ENCODE data around the gene MAGI1. TPM values are rescaled to one million over a fixed set of nuclear protein-coding genes. Genes with fewer than 3 reads are reported as not detected.

Gene MAGI1
- total RNA-seq, 1 experiment from 2014 or later: 38.6 TPM

DNA sequence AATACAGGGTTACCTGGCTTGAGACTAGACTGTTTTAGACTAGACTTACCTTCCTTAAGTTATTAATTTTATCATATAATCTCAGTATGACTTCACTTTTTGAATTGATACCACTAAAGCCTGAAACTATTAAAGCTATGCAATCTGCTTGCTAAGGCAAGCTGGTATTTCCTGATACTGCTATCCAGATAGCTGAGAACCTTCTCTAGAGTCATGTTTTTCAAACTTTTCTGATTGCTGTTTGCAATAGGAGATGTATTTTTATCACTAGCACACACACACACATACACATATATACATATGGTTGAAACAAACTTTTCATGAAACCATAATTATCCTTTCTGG, 9.3 kb upstream of the MAGI1 start:
- H3K36me3 ChIP-seq (ENCODE audit: control insufficient read depth in 1 of 2, insufficient read depth in 2 of 2, low read length in 2 of 2): no peaks in the 10 kb centered on the region
- H3K9me2 ChIP-seq (ENCODE audit: insufficient read depth): no peaks in the 10 kb centered on the region
- intact Hi-C loops (cut with micrococcal nuclease): no loop called here
- no peak overlapping the region for H3K4me2 ChIP-seq (ENCODE audit: low read length)
- H3K4me1 ChIP-seq (ENCODE audit: control insufficient read depth in 1 of 2, insufficient read depth in 2 of 2, low read length in 2 of 2): peaks cover 2 to 7% of the 10 kb centered on the region in 2 experiments; a peak in 2 of 4 replicates
- no peaks in the 10 kb centered on the region for H3K9me3 ChIP-seq (ENCODE audit: control insufficient read depth in 1 of 2, insufficient read depth in 1 of 2, low read depth in 1 of 2, low read length in 2 of 2)
- CTCF ChIA-PET: no interaction called here
- no TSS peak for BruUV-seq (replicated peaks)
- H3K27ac ChIP-seq (ENCODE audit: low read depth, low read length): no peak overlapping the region
- no peaks in the 10 kb centered on the region for H4K20me1 ChIP-seq (ENCODE audit: insufficient read depth)
- no peak overlapping the region for H3K9ac ChIP-seq (ENCODE audit: low read length)
- ATAC-seq (no peak), DNase-seq (ENCODE audit: low read depth, low spot score) (no peak)
- RAD21 ChIA-PET (ENCODE audit: low non-redundant PET in 1 of 2, low total read pairs in 2 of 2, uncharacterized antibody in 2 of 2, unreplicated experiment in 2 of 2): no interaction called here
- H3K27me3 ChIP-seq (ENCODE audit: insufficient read depth, low read length): no peaks in the 10 kb centered on the region
- POLR2A ChIA-PET: no interaction called here
- no peak overlapping the region for H3K4me3 ChIP-seq (replicated peaks in 1 of 2; ENCODE audit: low read depth in 1 of 2, low read length in 2 of 2)
- TF ChIP-seq EZH2phosphoT487 (IDR thresholded peaks at IDR 0.05; ENCODE audit: borderline replicate concordance) (no peak), ZFX (IDR thresholded peaks at IDR 0.05) (no peak), CEBPB (IDR thresholded peaks at IDR 0.05; ENCODE audit: low read depth) (no peak), EGR1 (IDR thresholded peaks at IDR 0.05; ENCODE audit: low read depth) (no peak), CBX3 (IDR thresholded peaks at IDR 0.05; ENCODE audit: low read depth) (no peak), EZH2 (IDR thresholded peaks at IDR 0.05) (no peak), POLR2A (IDR thresholded peaks at IDR 0.05; ENCODE audit: borderline replicate concordance, extremely low read depth, insufficient read depth, insufficient read length) (no peak), RAD21 (IDR thresholded peaks at IDR 0.05; ENCODE audit: low read depth) (no peak), POLR2AphosphoS5 (IDR thresholded peaks at IDR 0.05; ENCODE audit: low read depth, low read length) (no peak), JUND (IDR thresholded peaks at IDR 0.05) (no peak), YY1 (IDR thresholded peaks at IDR 0.05; ENCODE audit: extremely low read depth, insufficient replicate concordance, low read depth, low read length) (no peak), SRF (IDR thresholded peaks at IDR 0.05; ENCODE audit: low read depth) (no peak), ELF1 (IDR thresholded peaks at IDR 0.05; ENCODE audit: borderline replicate concordance, low read depth) (no peak)
- TF ChIP-seq, protein P1, sequence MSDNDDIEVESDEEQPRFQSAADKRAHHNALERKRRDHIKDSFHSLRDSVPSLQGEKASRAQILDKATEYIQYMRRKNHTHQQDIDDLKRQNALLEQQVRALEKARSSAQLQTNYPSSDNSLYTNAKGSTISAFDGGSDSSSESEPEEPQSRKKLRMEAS (IDR thresholded peaks at IDR 0.05): no peak
- TF ChIP-seq, protein P2, sequence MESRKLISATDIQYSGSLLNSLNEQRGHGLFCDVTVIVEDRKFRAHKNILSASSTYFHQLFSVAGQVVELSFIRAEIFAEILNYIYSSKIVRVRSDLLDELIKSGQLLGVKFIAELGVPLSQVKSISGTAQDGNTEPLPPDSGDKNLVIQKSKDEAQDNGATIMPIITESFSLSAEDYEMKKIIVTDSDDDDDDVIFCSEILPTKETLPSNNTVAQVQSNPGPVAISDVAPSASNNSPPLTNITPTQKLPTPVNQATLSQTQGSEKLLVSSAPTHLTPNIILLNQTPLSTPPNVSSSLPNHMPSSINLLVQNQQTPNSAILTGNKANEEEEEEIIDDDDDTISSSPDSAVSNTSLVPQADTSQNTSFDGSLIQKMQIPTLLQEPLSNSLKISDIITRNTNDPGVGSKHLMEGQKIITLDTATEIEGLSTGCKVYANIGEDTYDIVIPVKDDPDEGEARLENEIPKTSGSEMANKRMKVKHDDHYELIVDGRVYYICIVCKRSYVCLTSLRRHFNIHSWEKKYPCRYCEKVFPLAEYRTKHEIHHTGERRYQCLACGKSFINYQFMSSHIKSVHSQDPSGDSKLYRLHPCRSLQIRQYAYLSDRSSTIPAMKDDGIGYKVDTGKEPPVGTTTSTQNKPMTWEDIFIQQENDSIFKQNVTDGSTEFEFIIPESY (IDR thresholded peaks at IDR 0.05; ENCODE audit: extremely low read depth, insufficient replicate concordance, low read length): no peak
- TF ChIP-seq, protein P3, sequence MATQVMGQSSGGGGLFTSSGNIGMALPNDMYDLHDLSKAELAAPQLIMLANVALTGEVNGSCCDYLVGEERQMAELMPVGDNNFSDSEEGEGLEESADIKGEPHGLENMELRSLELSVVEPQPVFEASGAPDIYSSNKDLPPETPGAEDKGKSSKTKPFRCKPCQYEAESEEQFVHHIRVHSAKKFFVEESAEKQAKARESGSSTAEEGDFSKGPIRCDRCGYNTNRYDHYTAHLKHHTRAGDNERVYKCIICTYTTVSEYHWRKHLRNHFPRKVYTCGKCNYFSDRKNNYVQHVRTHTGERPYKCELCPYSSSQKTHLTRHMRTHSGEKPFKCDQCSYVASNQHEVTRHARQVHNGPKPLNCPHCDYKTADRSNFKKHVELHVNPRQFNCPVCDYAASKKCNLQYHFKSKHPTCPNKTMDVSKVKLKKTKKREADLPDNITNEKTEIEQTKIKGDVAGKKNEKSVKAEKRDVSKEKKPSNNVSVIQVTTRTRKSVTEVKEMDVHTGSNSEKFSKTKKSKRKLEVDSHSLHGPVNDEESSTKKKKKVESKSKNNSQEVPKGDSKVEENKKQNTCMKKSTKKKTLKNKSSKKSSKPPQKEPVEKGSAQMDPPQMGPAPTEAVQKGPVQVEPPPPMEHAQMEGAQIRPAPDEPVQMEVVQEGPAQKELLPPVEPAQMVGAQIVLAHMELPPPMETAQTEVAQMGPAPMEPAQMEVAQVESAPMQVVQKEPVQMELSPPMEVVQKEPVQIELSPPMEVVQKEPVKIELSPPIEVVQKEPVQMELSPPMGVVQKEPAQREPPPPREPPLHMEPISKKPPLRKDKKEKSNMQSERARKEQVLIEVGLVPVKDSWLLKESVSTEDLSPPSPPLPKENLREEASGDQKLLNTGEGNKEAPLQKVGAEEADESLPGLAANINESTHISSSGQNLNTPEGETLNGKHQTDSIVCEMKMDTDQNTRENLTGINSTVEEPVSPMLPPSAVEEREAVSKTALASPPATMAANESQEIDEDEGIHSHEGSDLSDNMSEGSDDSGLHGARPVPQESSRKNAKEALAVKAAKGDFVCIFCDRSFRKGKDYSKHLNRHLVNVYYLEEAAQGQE (IDR thresholded peaks at IDR 0.05; ENCODE audit: low read depth): no peak
- H2AFZ ChIP-seq (ENCODE audit: low read depth, low read length, poor library complexity, severe bottlenecking): no peak overlapping the region
- no peaks in the 10 kb centered on the region for H3K79me2 ChIP-seq (ENCODE audit: insufficient read depth, low read length)
